IPS-NIHi7 (cell line): ENCODE measurements around the gene DUSP23.
A peak's percentile ranks its signal among the peaks of the same experiment; 100 is the strongest.

Experiments
- DNase-seq: peaks from one replicate; pipeline ENCODE4 v3.0.0; 2012; ENCODE audit warnings: mixed read lengths; ENCODE audit errors: extremely low spot score

DUSP23 gene

GRCh38 chr1:159786465-159786864 is 5.7 kb downstream of the DUSP23 start:
- DNase-seq = no peak

GRCh38 chr1:159786966-159787365 is 6.2 kb downstream of the DUSP23 start:
- DNase-seq = no peak

GRCh38 chr1:159790237-159790917 is 9.6 kb downstream of the DUSP23 start:
- DNase-seq = peak; percentile 73

- DNase-seq = no peak
Measured at GRCh38 chr1:159791031-159791430, 10.3 kb downstream of the DUSP23 start.

DNA sequence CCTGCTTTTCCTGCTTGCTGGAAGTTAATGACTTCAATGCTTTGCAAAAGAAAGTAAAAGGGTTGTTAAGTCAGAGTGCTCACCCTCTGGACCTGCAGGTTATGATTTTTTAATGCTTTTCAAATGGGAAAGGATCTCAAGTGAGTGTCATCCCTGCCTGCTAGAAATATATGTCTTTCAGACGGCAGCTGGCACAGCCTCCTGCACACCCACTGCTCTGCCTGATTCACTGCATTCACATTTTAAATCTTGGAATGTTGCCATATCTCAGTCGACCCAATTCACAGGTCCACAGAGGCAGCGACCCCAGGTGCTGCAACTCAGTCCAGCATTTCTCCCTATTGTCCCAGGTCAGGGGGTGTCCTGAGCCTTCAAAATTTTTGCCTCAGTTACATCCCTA is 10.7 kb downstream of the DUSP23 start:
- no peak for DNase-seq

DNA sequence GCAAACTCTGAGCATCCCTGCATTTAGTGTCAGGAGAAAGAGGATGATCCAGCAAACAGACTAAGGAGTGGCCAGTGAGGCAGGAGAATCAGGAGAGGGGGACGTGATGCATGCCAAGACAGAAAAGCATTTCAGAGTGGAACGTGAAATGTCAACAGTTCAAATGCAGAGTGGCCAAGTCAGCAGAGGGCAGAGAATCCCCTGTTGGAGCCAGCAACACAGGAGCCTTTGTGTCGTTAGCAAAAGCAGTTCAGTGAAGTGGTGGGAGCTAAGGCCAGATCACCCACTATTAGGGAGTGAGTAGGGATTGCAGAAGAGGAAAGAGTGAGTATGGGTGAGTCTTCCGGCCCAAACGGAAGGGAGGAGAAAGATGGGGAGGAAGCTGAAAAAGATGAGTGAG is 14.8 kb downstream of the DUSP23 start:
- no peak for DNase-seq

GRCh38 chr1:159798893-159799292 is 18.1 kb downstream of the DUSP23 start:
- peak; percentile 93 for DNase-seq

DNA sequence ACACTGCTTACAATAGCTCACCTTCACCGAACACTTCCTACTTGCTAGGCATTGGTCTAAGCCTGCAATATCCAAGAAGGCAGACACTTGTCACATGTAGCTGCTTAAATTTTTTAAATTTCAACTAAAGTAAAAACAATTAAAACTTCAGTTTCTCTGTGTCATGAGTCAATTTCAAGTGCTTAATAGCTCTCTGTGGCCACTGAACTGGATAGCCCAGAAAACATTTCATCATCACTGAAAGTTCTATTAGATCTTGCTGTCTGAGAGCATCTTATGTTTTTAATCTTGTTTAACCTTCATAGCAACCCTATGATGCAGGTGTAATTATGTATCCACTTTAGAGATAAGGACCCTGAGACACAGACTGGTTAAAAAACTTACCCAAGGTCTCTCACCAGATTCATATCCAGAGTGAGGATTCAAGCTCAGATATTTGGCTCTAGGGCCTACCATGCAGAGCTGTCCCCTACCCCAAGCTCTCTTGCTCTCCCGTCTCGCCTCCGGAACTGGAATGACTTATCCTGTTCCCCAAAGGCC is 18.8 kb downstream of the DUSP23 start:
- DNase-seq = no peak

DNA sequence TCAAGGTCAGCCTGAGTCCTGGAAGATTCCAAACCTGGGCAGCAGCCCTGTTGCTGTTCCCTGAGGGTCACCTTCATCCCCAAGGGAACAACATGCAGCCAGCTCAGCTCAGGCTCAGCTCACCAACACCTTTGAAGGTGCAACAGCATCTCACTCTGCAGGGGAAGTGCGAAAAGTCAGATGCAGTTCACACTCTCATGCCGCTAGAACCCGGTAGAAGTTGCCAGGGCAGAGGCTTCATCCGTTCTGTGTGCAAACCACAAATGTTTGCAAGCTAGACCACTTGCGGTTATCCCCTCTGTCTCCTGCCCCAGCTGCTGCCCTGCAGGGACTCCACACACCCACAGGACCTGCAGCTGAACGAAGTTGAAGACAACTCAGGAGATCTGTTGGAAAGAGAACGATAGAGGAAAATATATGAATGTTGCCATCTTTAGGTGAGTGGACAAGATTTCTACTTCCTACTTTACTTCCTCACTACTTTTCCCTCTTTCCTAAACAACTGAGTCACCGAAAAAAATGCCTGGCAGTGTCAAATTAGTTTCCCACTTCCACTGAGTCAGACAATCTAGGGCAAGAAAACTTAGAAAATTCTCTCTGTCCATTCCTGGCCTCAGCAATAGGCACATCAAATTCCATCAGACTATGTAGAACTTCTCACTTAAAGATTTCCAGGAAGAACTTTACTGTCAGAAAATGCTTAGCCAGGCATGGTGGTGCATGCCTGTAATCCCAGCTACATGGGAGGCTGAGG is 19.6 kb downstream of the DUSP23 start:
- no peak for DNase-seq

- no peak for DNase-seq
Measured at GRCh38 chr1:159802111-159802510, 21.3 kb downstream of the DUSP23 start, which contains the start of gene FCRL6. TSS of gene FCRL6 (plus strand) at chr1:159802360. CDS start at chr1:159802425, 65 bp downstream.

DNA sequence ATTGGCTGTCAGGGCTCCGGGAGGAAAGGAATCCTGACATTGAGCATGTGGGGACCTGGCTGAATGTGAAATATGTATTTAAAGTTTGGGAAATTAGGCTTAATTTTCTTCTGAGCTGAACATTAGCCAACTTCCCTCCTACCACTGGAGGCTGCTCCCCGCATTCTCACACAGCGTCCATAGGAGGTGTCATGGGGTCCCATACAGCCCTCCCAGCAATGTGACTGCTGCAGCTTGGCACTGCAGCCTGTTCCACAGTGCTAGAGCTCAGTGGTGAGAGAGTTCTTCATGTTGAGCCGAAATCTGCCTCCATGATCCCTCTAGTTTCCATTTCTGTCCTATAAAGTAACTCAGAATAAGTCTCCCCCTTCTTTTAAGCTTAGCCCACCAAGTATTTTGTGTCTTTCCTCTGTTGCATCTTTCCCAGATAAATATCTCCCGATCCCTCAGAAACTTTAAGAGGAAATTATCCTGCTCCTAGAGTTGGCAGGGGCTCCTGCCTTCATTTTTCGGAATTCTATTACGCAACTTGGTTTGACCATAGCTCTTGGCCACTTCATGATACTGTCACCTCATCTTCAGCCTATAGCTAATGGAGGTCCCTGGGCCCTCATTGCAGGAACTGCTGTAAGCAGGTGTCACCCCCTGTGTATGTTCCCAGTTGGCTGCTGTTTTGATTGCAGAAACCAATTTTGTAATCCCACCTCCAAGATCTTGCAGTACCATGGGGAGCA is 23.4 kb downstream of the DUSP23 start:
- peak; percentile 44 for DNase-seq

GRCh38 chr1:159804924-159805323 is 24.2 kb downstream of the DUSP23 start:
- DNase-seq = no peak

- no peak for DNase-seq
Measured at GRCh38 chr1:159815926-159816325, 35.2 kb downstream of the DUSP23 start.

- DNase-seq = no peak
Measured at GRCh38 chr1:159817276-159818041, 36.7 kb downstream of the DUSP23 start.

DNA sequence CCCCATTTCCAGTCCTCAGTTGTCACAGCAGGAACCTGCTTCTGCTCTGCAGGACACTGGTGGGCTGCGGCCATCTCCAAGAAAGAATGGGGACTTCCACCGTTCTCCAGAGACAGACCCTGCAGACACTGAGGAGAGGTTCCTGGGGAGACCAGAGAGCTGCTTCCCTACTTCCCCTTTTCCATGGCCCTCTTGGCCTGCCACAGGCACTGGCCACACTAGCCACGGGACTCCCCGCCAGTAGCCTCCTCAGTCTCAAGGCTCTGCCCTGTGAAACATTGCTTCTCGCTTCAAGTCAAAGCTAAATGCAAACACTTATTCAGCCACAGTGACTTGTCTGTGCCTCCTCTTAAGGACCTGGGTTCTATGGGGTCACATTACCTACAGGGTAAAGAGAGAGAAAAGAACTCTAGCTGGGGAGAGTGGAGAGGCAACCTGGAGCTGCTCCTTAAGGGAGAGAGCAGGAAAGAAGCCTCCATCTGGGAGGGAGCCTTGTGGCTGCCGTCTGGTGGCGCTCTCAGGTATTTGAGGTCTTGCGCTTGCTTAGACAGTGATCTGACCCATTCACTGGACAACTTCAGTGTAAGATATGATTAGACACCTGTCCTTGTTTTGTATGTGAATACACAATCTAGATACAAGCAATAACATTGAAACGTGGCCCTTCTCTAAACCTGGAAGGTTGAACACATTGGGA is 40.6 kb downstream of the DUSP23 start:
- peak; percentile 44 for DNase-seq

DNA sequence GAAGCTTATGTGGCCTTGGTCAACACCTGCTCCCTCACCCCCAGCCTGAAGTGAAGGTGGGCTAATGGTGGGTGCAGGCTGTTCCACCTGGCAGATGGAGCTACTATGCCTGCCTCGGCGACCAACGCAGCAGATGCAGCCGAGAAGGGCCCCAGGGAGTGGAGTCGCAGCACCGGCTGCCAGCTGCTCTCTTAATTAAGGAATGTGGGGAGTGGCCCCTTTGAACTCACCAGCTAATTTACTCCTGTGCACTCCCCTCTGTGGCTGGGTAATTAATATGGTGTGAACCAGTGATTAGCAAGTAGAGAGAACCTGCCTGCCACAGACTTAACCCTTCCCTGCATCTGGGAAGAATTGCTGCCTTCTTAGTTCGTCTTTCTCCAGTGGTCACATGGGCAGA is 42.6 kb downstream of the DUSP23 start:
- DNase-seq = peak; percentile 36

DNA sequence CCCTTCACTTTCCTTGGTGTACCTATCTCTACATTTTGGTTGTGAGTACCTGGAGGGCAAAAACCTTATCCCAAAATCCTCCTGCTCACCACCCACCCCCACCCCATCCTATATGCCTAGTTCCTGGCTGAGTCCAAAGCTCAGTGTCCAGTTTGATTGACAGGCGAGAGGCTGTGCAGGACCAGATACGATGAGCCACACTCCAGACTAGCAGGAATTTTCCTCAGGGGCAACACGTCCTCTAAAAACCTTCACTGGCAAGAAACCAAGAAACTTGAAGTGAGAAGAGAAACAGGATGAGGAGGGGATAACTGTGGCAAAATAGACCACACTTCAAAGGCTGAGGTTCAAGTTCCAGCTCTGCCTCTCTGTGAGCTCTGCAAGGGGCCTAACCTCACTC is 44.8 kb downstream of the DUSP23 start:
- no peak for DNase-seq

- no peak for DNase-seq
Measured at GRCh38 chr1:159826441-159827101, 45.8 kb downstream of the DUSP23 start, which contains the start of gene SLAMF8. TSS of gene SLAMF8 (plus strand) at chr1:159826873. CDS start at chr1:159826899, 26 bp downstream.

GRCh38 chr1:159827102-159827490 is 46.3 kb downstream of the DUSP23 start:
- no peak for DNase-seq

GRCh38 chr1:159827549-159827948 is 46.8 kb downstream of the DUSP23 start:
- DNase-seq = no peak
